DND-41 (cell line): Measurements from ENCODE around the gene STT3B.

Experiments
- ATAC-seq: fragments of 200-7000 bp; cut with Tn5 transposase; 3 replicates; pipeline ENCODE4 v1.9.1; 2021; ENCODE audit warnings: low read depth; ENCODE audit not compliant: insufficient read depth
- DNase-seq: peaks from one replicate; pipeline ENCODE4 v3.0.0-alpha.2; 2020
- H2AFZ ChIP-seq: 2 replicates; pipeline ENCODE4 v1.6.0; 2012; ENCODE audit warnings: low read depth, low read length
- H3K27ac ChIP-seq: 2 replicates; pipeline ENCODE4 v1.5.1; 2012; ENCODE audit warnings: low read length, inconsistent platforms
- H3K27me3 ChIP-seq: fragments of 200-600 bp; sonication (generic); 2 replicates; pipeline ENCODE4 v1.6.0; 2012; ENCODE audit warnings: low read length, mild to moderate bottlenecking, inconsistent platforms; ENCODE audit not compliant: insufficient read depth, poor library complexity
- H3K36me3 ChIP-seq: 2 replicates; pipeline ENCODE4 v1.5.1; 2012; ENCODE audit warnings: low read length, inconsistent platforms; ENCODE audit not compliant: insufficient read depth
- H3K4me1 ChIP-seq: 2 replicates; pipeline ENCODE4 v1.5.1; 2012; ENCODE audit warnings: mild to moderate bottlenecking, low read length; ENCODE audit not compliant: insufficient read depth
- H3K4me2 ChIP-seq: 2 replicates; pipeline ENCODE4 v1.6.0; 2012; ENCODE audit warnings: mild to moderate bottlenecking, moderate library complexity, low read length, inconsistent platforms; ENCODE audit not compliant: insufficient read depth
- H3K4me3 ChIP-seq, 2 experiments: fragments of 200-600 bp in 1 of 2; shearing (Covaris generic) in 1 of 2; 2 replicates each; pipeline ENCODE4 v1.5.1; 2012 to 2016; ENCODE audit warnings: inconsistent platforms in 2 of 2, low read length in 2 of 2, mild to moderate bottlenecking in 2 of 2, low read depth in 1 of 2, moderate library complexity in 1 of 2
- H3K79me2 ChIP-seq: 2 replicates; pipeline ENCODE4 v1.6.0; 2012; ENCODE audit warnings: low read length, inconsistent platforms; ENCODE audit not compliant: insufficient read depth
- H3K9ac ChIP-seq: 2 replicates; pipeline ENCODE4 v1.6.0; 2012; ENCODE audit warnings: low read depth, mild to moderate bottlenecking, inconsistent platforms, low read length, moderate library complexity
- H3K9me3 ChIP-seq: 2 replicates; pipeline ENCODE4 v1.5.1; 2012; ENCODE audit warnings: low read length, moderate library complexity, mild to moderate bottlenecking, inconsistent platforms; ENCODE audit not compliant: insufficient read depth, severe bottlenecking
- H4K20me1 ChIP-seq: 2 replicates; pipeline ENCODE4 v1.6.0; 2012; ENCODE audit warnings: low read length; ENCODE audit not compliant: insufficient read depth
- EZH2 ChIP-seq: IDR thresholded peaks from 3 replicates; pipeline ENCODE4 v1.6.1; 2012; ENCODE audit warnings: borderline replicate concordance, low read depth, mild to moderate bottlenecking, moderate library complexity, low read length, inconsistent platforms; ENCODE audit not compliant: severe bottlenecking
- TF ChIP-seq, protein P1 (sequence below): IDR thresholded peaks from 2 replicates; pipeline ENCODE4 v1.5.1; 2012; ENCODE audit warnings: borderline replicate concordance, low read length, moderate library complexity, mild to moderate bottlenecking; ENCODE audit not compliant: poor library complexity, severe bottlenecking; ENCODE audit errors: extremely low read depth

Gene STT3B

GRCh38 chr3:31668242-31668641, 135.5 kb downstream of the STT3B start:
- no peak overlapping the region for H3K27ac ChIP-seq
- no peak for ATAC-seq
- H4K20me1 ChIP-seq: no peaks in the 10 kb centered on the region
- H2AFZ ChIP-seq: no peak overlapping the region
- no peak for DNase-seq
- H3K4me1 ChIP-seq: no peaks in the 10 kb centered on the region
- TF ChIP-seq EZH2: no peak
- TF ChIP-seq, protein P1, sequence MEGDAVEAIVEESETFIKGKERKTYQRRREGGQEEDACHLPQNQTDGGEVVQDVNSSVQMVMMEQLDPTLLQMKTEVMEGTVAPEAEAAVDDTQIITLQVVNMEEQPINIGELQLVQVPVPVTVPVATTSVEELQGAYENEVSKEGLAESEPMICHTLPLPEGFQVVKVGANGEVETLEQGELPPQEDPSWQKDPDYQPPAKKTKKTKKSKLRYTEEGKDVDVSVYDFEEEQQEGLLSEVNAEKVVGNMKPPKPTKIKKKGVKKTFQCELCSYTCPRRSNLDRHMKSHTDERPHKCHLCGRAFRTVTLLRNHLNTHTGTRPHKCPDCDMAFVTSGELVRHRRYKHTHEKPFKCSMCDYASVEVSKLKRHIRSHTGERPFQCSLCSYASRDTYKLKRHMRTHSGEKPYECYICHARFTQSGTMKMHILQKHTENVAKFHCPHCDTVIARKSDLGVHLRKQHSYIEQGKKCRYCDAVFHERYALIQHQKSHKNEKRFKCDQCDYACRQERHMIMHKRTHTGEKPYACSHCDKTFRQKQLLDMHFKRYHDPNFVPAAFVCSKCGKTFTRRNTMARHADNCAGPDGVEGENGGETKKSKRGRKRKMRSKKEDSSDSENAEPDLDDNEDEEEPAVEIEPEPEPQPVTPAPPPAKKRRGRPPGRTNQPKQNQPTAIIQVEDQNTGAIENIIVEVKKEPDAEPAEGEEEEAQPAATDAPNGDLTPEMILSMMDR: no peak
- no peak overlapping the region for H3K4me3 ChIP-seq
- no peak overlapping the region for H3K9ac ChIP-seq
- no peaks in the 10 kb centered on the region for H3K36me3 ChIP-seq
- H3K79me2 ChIP-seq: no peaks in the 10 kb centered on the region
- H3K9me3 ChIP-seq: no peaks in the 10 kb centered on the region
- H3K4me2 ChIP-seq: no peak overlapping the region
- no peaks in the 10 kb centered on the region for H3K27me3 ChIP-seq

- no peak overlapping the region for H3K27ac ChIP-seq
- DNase-seq (no peak), ATAC-seq (no peak)
- no peaks in the 10 kb centered on the region for H3K36me3 ChIP-seq
- H3K9me3 ChIP-seq: no peaks in the 10 kb centered on the region
- H3K79me2 ChIP-seq: no peaks in the 10 kb centered on the region
- TF ChIP-seq EZH2: no peak
- TF ChIP-seq, protein P1: no peak
- H3K9ac ChIP-seq: no peak overlapping the region
- no peak overlapping the region for H2AFZ ChIP-seq
- H3K4me1 ChIP-seq: no peaks in the 10 kb centered on the region
- no peak overlapping the region for H3K4me3 ChIP-seq
- no peaks in the 10 kb centered on the region for H3K27me3 ChIP-seq
- no peak overlapping the region for H3K4me2 ChIP-seq
- H4K20me1 ChIP-seq: no peaks in the 10 kb centered on the region
Observed at GRCh38 chr3:31670136-31670535, 137.4 kb downstream of the STT3B start.

- H4K20me1 ChIP-seq: no peaks in the 10 kb centered on the region
- no peaks in the 10 kb centered on the region for H3K4me1 ChIP-seq
- H3K9me3 ChIP-seq: no peaks in the 10 kb centered on the region
- TF ChIP-seq, protein P1: no peak
- no peak for TF ChIP-seq EZH2
- ATAC-seq (no peak), DNase-seq (no peak)
- H3K27me3 ChIP-seq: no peaks in the 10 kb centered on the region
- no peak overlapping the region for H3K4me3 ChIP-seq
- H3K36me3 ChIP-seq: no peaks in the 10 kb centered on the region
- no peak overlapping the region for H3K4me2 ChIP-seq
- H3K27ac ChIP-seq: no peak overlapping the region
- H3K9ac ChIP-seq: no peak overlapping the region
- no peaks in the 10 kb centered on the region for H3K79me2 ChIP-seq
- no peak overlapping the region for H2AFZ ChIP-seq
Observed at GRCh38 chr3:31670722-31671121, 138.0 kb downstream of the STT3B start.

DNA sequence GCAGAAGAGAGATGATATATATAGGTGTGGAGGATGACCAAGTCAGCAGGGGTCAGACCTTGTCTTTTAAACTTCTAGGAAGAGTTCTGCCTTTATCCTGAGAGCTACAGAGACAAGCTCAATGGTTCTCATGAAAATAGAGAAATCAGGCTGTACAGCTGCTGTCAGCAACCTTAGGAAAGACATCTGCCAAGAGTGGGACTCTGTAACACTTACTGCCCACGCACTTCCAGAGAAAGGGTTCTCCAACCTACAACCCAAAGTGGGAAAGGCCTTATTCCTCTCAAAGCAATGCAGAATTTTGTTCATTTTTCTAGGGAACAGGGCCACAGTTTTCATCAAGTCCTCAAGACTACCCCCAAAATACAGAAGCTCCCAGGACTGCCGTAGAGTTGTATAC, 138.7 kb downstream of the STT3B start:
- Histone ChIP-seq H3K27ac (no peak overlapping the region), H3K36me3 (no peaks in the 10 kb centered on the region)
- no peak for ATAC-seq

More for the DNA sequence above, 138.7 kb downstream of the STT3B start:
- Histone ChIP-seq H3K9ac (no peak overlapping the region), H3K9me3 (no peaks in the 10 kb centered on the region), H3K4me3 (no peak overlapping the region), H3K4me2 (no peak overlapping the region), H2AFZ (no peak overlapping the region), H4K20me1 (no peaks in the 10 kb centered on the region), H3K27me3 (no peaks in the 10 kb centered on the region), H3K4me1 (no peaks in the 10 kb centered on the region), H3K79me2 (no peaks in the 10 kb centered on the region)
- DNase-seq: no peak
- TF ChIP-seq, protein P1: no peak
- TF ChIP-seq EZH2: no peak
